Spleen (tissue), 3 donors: ENCODE measurements around the gene SLC22A5.

Source experiments
- POLR2A ChIP-seq, 3 donors: fragments of 450-650 bp; IDR thresholded peaks; one replicate each; pipeline ENCODE4 v1.5.1; 2017; ENCODE audit warnings: antibody characterized with exemption in 3 of 3, mild to moderate bottlenecking in 1 of 3
- POLR2AphosphoS5 ChIP-seq, 3 donors: sonication (generic); formaldehyde crosslinking; IDR thresholded peaks; one replicate each; pipeline ENCODE4 v1.5.1; 2017; ENCODE audit warnings: antibody characterized with exemption in 3 of 3

DNA sequence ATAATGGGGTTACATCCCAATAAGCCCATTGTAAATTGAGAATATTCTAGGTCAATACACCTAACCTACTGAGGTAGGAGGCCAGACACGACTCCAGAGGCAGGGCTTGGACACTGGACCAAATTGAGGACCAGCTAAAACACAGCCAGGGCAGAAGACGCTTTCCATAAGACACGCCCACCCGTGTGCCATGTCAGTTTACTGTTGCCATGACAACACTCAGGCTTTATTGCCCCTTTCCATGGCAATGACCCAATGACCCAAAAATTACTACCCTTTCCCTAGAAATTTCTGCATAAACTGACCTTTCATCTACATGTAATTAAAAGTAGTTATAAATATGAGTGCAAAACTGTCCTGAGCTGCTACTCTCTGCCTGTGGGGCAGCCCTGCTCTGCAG, 43.8 kb upstream of the SLC22A5 start:
- TF ChIP-seq POLR2A (IDR thresholded peaks at IDR 0.05) (no peak), POLR2AphosphoS5 (IDR thresholded peaks at IDR 0.05) (no peak)
